GM12878 (cell line): ENCODE data around the gene ANKRD44. TPM values are rescaled to one million over a fixed set of nuclear protein-coding genes. Genes with fewer than 3 reads are reported as not detected.

Source experiments
- CEBPB ChIP-seq, 2 experiments: fragments of 150-350 bp in 1 of 2; IDR thresholded peaks; 2 replicates each; pipeline ENCODE4 v1.6.1; 2012 to 2014; ENCODE audit warnings: low read depth in 2 of 2, low read length in 2 of 2, borderline replicate concordance in 1 of 2, inconsistent platforms in 1 of 2
- DPF2 ChIP-seq: fragments of 450-650 bp; IDR thresholded peaks from 2 replicates; pipeline ENCODE4 v1.6.1; 2017; ENCODE audit warnings: mild to moderate bottlenecking
- EGR1 ChIP-seq, 2 experiments: IDR thresholded peaks; 1 replicate in 1 of 2; 2 replicates in 1 of 2; pipeline ENCODE4 v1.6.1; 2011 to 2012; ENCODE audit warnings: low read depth in 2 of 2, low read length in 2 of 2, borderline replicate concordance in 1 of 2, mild to moderate bottlenecking in 1 of 2, moderate library complexity in 1 of 2
- FOS ChIP-seq: IDR thresholded peaks from 3 replicates; pipeline ENCODE4 v1.6.1; 2011; ENCODE audit warnings: borderline replicate concordance; ENCODE audit not compliant: insufficient read length; ENCODE audit errors: extremely low read depth
- GABPA ChIP-seq: IDR thresholded peaks from 2 replicates; pipeline ENCODE4 v1.6.1; 2014; ENCODE audit warnings: antibody characterized with exemption, low read depth, mild to moderate bottlenecking, inconsistent platforms
- HDGF ChIP-seq: fragments of 450-650 bp; IDR thresholded peaks from 2 replicates; pipeline ENCODE4 v1.6.1; 2016; ENCODE audit warnings: antibody characterized with exemption
- IKZF1 ChIP-seq: fragments of 450-650 bp; conservative IDR thresholded peaks from 2 replicates; pipeline ENCODE4 v1.6.1; 2017; ENCODE audit warnings: antibody characterized with exemption, mild to moderate bottlenecking
- KAT2A ChIP-seq: conservative IDR thresholded peaks from 2 replicates; pipeline ENCODE4 v1.6.1; 2011; ENCODE audit warnings: low read depth, low read length; ENCODE audit not compliant: control insufficient read depth
- MXI1 ChIP-seq: fragments of 150-350 bp; IDR thresholded peaks from 2 replicates; pipeline ENCODE4 v1.6.1; 2011; ENCODE audit warnings: low read depth, mild to moderate bottlenecking, inconsistent platforms, low read length, improper control_type of control experiment
- NRF1 ChIP-seq: conservative IDR thresholded peaks from 2 replicates; pipeline ENCODE4 v1.6.1; 2011; ENCODE audit warnings: mild to moderate bottlenecking, low read depth, low read length, improper control_type of control experiment
- PAX5 ChIP-seq: IDR thresholded peaks from 2 replicates; pipeline ENCODE4 v1.6.1; 2011; ENCODE audit warnings: low read depth, low read length, borderline replicate concordance
- PAX8 ChIP-seq: fragments of 450-650 bp; IDR thresholded peaks from 2 replicates; pipeline ENCODE4 v1.6.1; 2017; ENCODE audit warnings: mild to moderate bottlenecking, moderate library complexity
- POLR2AphosphoS2 ChIP-seq: IDR thresholded peaks from 2 replicates; pipeline ENCODE4 v1.6.1; 2011; ENCODE audit warnings: low read depth, mild to moderate bottlenecking, low read length, improper control_type of control experiment, moderate library complexity
- POLR2AphosphoS5 ChIP-seq: IDR thresholded peaks from 2 replicates; pipeline ENCODE4 v1.6.1; 2011; ENCODE audit warnings: mild to moderate bottlenecking, low read length, inconsistent platforms
- RBBP5 ChIP-seq: fragments of 200-600 bp; sonication (generic); conservative IDR thresholded peaks from 2 replicates; pipeline ENCODE4 v1.6.1; 2016
- RELA ChIP-seq: fragments of 450-650 bp; IDR thresholded peaks from 2 replicates; pipeline ENCODE4 v1.8.0; 2014; ENCODE audit warnings: borderline replicate concordance; ENCODE audit not compliant: partially characterized antibody
- RELB ChIP-seq: fragments of 450-650 bp; IDR thresholded peaks from 2 replicates; pipeline ENCODE4 v1.6.1; 2017; ENCODE audit warnings: low read depth, mild to moderate bottlenecking, moderate library complexity
- SREBF2 ChIP-seq: IDR thresholded peaks from 2 replicates; pipeline ENCODE4 v1.6.1; 2012; ENCODE audit warnings: mild to moderate bottlenecking, low read length
- SUZ12 ChIP-seq: fragments of 200-600 bp; sonication (generic); IDR thresholded peaks from one replicate; pipeline ENCODE4 v1.6.1; 2018; ENCODE audit warnings: antibody characterized with exemption, mild to moderate bottlenecking; ENCODE audit not compliant: unreplicated experiment
- TARDBP ChIP-seq: IDR thresholded peaks from 2 replicates; pipeline ENCODE4 v1.6.1; 2016; ENCODE audit warnings: borderline replicate concordance
- USF2 ChIP-seq: IDR thresholded peaks from 2 replicates; pipeline ENCODE4 v1.6.1; 2011; ENCODE audit warnings: low read depth, low read length, improper control_type of control experiment, borderline replicate concordance
- WRNIP1 ChIP-seq: IDR thresholded peaks from 2 replicates; pipeline ENCODE4 v1.6.1; 2011; ENCODE audit warnings: low read depth, low read length, improper control_type of control experiment, borderline replicate concordance
- ZBTB40 ChIP-seq: fragments of 450-650 bp; IDR thresholded peaks from 2 replicates; pipeline ENCODE4 v1.6.1; 2016; ENCODE audit warnings: mild to moderate bottlenecking, moderate library complexity, borderline replicate concordance
- ZNF622 ChIP-seq: fragments of 450-650 bp; IDR thresholded peaks from 2 replicates; pipeline ENCODE4 v1.6.1; 2017; ENCODE audit warnings: mild to moderate bottlenecking, inconsistent platforms
- polyA plus RNA-seq, 11 experiments: library from polyadenylated mRNA; depleted of rRNA in 4 of 11; unstranded in 6 of 11; stranded (reverse) in 5 of 11; fragments of >200 nt; fragmentation: Nextera tagmentation in 4 of 11; fragmentation: Illumina TruSeq in 1 of 11; extraction: Ambion mirVana in 4 of 11; extraction: Trizol in 1 of 11; gene quantifications; 1 replicate in 1 of 11; 2 replicates in 10 of 11; pipeline versions ENCODE4 v1.2.1 to v1.2.3, GENCODE V29; 2011 to 2016; ENCODE audit warnings: inconsistent platforms in 2 of 11, missing spikeins in 2 of 11, low read depth in 1 of 11
- total RNA-seq, 4 experiments: library from RNA; depleted of rRNA in 3 of 4; stranded (reverse); fragments of >200 nt in 3 of 4; fragmentation: Illumina TruSeq in 1 of 4; extraction: Trizol in 1 of 4; gene quantifications; 2 replicates each; pipeline versions ENCODE4 v1.2.1 to v1.2.3, GENCODE V29; 2013 to 2021

The ANKRD44 gene
- total and polyA plus RNA-seq, 10 of the 15 experiments (the other 5 are each of a cell fraction or from before 2014, with no cell fraction given) = 19.1 to 99.1 (median 59.6) TPM

GRCh38 chr2:197145471-197146056, 165.0 kb downstream of the ANKRD44 start (continued):
- no peak for TF ChIP-seq FOS
- no peak for TF ChIP-seq ZNF622
- TF ChIP-seq DPF2 = peak; percentile 46; the same call in 1 of the 2 replicates
- TF ChIP-seq RELA = peak; percentile 40
- TF ChIP-seq MXI1 = peak; percentile 76; the same call in 1 of the 2 replicates
- TF ChIP-seq TARDBP = no peak
- no peak for TF ChIP-seq NRF1
- TF ChIP-seq SREBF2 = no peak
- TF ChIP-seq POLR2AphosphoS2 = no peak
- TF ChIP-seq USF2 = peak; percentile 73
- peak; percentile 68 for TF ChIP-seq IKZF1
- no peak for TF ChIP-seq POLR2AphosphoS5
- no peak for TF ChIP-seq GABPA
- no peak for TF ChIP-seq WRNIP1
- TF ChIP-seq RELB = peak; percentile 54; the same call in 1 of the 2 replicates
- TF ChIP-seq CEBPB (IDR thresholded peaks at IDR 0.05; ENCODE audit: borderline replicate concordance in 1 of 2, low read depth in 2 of 2, low read length in 2 of 2) = no peak
- no peak for TF ChIP-seq PAX8
- TF ChIP-seq PAX5 = peak; percentile 79; the same call in 1 of the 2 replicates
- peak; percentile 79 for TF ChIP-seq HDGF
- TF ChIP-seq EGR1 (IDR thresholded peaks at IDR 0.05; ENCODE audit: borderline replicate concordance in 1 of 2, low read depth in 2 of 2, low read length in 2 of 2) = no peak
- no peak for TF ChIP-seq RBBP5
- no peak for TF ChIP-seq KAT2A
- no peak for TF ChIP-seq ZBTB40
- TF ChIP-seq SUZ12 = no peak
